ENCODE measurements around the gene GYPB.
"Not testable (repeated sequence)": the region's sequence is repeated elsewhere in the genome, so short reads cannot be mapped to it uniquely, and the experiment has no call there.

DNA sequence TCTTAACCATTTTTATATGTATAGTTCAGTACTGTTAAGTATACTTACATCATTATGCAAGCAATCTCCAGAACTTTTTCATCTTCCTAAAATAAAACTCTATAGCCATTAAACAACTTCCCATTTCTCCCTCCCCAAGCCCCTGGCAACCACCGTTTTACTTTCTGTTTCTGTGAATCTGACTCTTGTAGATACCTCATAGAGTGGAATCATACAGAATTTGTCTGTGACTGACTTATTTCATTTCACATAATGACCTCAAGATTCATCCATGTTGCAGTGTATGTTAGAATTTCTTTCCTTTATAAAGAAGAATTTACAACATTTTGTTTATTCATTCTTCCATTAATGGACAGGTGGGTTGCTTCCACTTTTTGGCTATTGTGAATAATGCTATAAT, 13.4 kb upstream of the GYPB start:
- not testable (repeated sequence) for TF ChIP-seq POLR2AphosphoS5 (IDR thresholded peaks at IDR 0.05; ENCODE audit: insufficient read depth, low read depth, low read length); CTCF (IDR thresholded peaks at IDR 0.05; ENCODE audit: extremely low read depth in 1 of 2, insufficient read depth in 1 of 2, low read depth in 1 of 2, low read length in 2 of 2); POLR2A (IDR thresholded peaks at IDR 0.05; ENCODE audit: low read depth, low read length); EZH2 (IDR thresholded peaks at IDR 0.05; ENCODE audit: borderline replicate concordance, low read depth, low read length, severe bottlenecking); MYC (IDR thresholded peaks at IDR 0.05; ENCODE audit: low read depth, low read length); JUN (IDR thresholded peaks at IDR 0.05; ENCODE audit: borderline replicate concordance, insufficient read depth, insufficient read length, low read depth)
- TF ChIP-seq, protein P1, sequence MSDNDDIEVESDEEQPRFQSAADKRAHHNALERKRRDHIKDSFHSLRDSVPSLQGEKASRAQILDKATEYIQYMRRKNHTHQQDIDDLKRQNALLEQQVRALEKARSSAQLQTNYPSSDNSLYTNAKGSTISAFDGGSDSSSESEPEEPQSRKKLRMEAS (IDR thresholded peaks at IDR 0.05; ENCODE audit: insufficient read depth, insufficient read length), result not testable (repeated sequence)
